ENCODE data around the gene ATP6V1F. TPM values are rescaled to one million over a fixed set of nuclear protein-coding genes. Genes with fewer than 3 reads are reported as not detected.
A peak's percentile ranks its signal among the peaks of the same experiment; 100 is the strongest.

The ATP6V1F gene, protein sequence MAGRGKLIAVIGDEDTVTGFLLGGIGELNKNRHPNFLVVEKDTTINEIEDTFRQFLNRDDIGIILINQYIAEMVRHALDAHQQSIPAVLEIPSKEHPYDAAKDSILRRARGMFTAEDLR
- 234 TPM in 2 replicates for total RNA-seq (2014; rRNA removed; shearing (Covaris generic))

DNA sequence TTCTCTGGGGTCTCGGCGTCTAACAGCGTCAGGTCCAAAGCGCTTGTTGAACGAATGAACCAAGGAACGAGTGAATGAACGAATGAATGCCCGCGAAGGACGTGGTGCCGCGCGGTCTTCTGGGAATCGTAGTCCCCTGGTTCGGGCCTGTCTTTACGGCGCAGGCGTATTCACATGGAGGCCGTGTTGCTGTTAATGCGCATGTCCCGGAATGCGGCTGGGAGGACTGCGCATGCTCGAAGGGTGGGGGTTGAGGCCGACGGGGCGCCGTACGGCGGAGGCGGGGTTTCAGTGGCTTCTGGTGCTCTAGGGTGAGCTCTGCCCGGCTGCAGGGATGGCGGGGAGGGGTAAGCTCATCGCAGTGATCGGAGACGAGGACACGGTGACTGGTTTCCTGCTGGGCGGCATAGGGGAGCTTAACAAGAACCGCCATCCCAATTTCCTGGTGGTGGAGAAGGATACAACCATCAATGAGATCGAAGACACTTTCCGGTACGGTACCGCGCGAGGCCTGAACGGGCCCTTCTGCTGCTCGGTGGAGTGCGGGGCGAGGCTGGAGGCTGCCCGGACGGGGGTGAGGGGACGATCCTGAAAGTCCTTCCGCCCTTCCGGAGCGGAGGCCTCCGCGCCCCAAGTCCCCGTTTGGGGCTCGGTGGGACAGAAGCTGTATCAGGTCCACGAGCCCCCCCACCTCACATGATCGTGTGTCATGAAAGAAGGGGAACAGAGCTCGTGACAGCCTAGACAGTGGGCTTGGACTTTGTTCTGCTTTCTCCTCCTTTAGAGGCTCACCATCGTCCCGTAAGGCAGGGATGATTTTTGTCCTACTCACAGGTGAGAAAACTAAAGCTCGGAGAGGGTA lies at the start of gene ATP6V1F:
ATP6V1F (plus strand) TSS at position 286 of the 862 bp plus-strand sequence; CDS start at position 335, 49 bp downstream.
- peak; percentile 94 for DNase-seq (ENCODE audit: low read depth)

DNA sequence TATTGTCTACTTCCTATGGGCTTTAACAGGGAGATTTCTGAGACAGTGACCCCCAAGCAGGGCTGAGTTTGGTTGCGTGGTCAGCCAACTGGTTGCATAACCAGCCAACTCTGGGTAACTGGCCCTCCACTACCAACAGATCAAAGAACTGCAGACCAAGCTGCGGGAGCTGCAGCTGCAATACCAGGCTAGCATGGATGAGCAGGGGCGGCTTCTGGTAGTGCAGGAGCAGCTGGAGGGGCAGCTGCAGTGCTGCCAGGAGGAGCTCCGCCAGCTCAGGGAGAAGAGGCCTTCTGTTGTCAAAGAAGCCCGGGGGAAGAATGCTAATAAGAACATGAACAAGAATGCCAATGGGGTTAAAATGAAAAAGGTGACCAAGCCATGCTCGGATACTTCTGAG lies 48.2 kb upstream of the ATP6V1F start:
- DNase-seq (ENCODE audit: low read depth) = no peak

DNA sequence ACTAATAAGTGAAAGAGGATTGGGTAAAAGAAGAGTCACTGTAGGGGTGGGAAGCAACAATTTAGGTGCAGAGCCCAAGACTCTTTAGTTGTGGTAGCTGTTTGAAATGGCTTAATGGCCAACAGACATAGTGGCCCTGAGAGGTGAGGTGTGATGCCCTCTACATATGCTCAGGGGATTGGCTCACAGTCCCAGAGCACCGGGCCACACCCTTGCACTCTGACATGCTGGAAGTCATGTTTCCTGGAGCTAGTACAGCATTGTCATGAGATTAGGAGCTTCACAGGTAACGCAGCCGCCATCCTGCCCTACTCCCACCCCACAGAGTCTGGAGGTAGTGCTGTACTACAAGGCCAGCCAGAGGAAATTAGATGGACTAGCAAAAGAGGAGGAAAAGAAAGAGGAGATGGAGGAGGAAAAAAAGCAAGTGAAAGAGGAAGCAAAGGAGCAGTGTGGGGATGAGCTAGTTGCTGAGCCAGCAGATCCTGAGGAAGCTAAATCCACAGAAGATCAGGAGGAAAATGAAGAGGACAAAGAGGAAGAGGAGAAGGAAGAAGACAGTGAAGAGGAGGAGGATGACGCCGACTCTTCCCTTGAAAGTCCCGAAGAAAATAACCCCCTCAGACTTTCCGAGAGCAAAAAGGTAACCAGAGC lies 47.2 kb upstream of the ATP6V1F start:
- no peak for DNase-seq (ENCODE audit: low read depth)

DNA sequence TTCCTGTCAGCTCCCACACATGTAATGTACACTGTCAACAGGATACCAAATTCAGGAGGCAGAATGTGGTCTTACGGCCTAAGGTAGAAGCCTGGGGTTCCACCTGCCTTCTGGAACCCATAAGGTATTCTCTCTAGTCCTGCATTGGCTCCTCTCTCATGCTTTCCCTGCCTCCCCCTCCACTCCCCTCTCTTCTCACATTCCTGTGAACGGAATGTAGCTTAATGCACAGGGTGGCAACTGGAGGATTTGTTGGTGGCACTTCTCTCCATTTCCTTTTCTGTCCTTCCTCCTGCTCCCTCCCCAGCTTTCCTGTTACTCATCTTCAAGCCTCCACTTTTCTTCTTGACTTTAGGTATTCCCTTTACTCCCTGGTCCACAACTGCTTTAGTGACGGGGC lies 44.0 kb upstream of the ATP6V1F start:
- DNase-seq (ENCODE audit: low read depth) = no peak

DNA sequence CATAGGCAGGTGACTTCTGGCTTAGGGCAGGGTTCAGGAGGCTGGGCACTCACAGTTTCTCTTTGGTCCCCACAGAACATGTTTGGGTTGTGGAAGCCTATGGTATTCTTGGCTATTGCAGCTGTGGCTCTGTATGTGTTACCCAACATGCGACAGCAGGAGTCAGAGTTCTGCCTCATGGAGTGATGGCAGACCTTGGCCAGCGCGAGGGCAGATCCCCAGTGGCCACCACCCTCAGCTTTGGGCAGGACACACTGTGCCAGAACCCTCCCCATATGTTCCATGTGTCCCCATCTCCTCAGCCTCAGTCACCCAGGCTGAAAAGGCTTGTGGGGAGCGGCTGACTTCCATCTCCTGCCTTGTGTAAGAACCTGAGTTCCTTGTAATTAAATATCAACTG lies 40.9 kb upstream of the ATP6V1F start:
- no peak for DNase-seq (ENCODE audit: low read depth)

DNA sequence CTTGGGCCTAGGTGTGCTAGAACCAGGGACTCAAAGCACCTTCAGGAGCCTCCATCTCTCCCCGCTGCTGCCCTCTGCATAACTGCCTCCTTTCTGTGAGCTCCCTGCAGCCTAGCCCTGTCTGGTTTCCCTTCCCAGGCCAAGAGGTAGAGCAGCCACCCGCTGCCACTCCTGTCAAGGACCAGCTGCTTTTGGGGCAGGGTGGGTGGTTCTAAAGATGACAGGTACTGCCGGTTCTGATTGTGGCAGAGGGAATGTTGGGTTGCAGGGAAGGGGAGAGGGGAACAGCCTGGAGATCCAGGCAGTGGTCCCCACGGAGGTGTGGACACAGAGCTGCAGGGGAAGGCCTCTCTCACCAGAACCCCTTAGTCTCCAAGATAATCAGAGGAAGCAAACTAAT lies 36.1 kb upstream of the ATP6V1F start:
- DNase-seq (ENCODE audit: low read depth) = no peak

DNA sequence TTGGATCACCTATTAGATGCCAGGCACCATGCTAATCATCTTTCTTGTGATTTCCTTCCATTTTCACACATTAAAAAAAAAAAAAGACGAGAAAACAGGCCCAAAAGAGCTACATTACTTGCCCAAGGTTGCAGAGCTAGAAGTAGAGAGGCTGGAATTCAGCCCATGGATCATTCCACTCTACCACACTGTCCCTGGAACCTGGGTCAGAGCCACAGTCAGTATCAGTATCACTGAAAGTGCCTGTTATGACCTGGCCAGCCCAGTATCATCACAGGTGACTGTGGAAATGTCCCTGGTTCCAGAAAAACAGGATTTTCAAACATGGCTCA lies 35.8 kb upstream of the ATP6V1F start:
- no peak for DNase-seq (ENCODE audit: low read depth)

DNA sequence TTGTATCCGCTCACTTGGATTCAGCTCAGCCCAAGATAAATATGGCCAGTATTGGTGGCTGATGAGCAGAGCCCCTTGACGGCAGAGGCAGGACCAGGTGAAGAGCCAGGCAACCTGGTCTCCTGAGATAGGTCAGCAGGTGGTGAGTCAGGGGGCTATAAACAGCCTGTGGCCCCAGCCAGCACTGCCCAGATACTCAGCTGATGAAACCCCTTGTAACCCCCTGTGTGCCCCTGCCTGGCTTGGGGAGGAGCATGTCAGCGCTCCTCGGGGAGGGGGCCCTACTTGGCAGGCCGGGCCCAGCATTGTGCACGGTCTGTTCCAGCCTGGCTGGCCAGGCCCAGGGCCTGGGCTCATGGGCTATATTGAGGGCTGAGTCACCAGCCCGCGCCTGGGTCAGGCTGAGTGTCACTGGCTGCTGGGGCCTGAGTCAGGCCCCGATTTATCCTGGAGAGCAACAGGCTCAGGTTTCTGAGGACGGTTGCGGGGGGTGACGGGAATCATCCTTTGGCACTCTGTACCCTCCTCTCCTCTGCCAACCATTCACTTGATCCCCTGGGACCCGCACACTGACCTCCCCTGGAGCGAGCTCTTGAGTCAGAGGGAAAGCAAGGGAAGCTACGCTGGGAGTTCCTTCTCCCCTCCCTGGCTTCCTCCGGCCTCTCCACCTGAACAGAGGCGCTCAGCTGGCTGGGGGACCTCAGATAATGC lies 35.3 kb upstream of the ATP6V1F start:
- peak; percentile 87 for DNase-seq (ENCODE audit: low read depth)

DNA sequence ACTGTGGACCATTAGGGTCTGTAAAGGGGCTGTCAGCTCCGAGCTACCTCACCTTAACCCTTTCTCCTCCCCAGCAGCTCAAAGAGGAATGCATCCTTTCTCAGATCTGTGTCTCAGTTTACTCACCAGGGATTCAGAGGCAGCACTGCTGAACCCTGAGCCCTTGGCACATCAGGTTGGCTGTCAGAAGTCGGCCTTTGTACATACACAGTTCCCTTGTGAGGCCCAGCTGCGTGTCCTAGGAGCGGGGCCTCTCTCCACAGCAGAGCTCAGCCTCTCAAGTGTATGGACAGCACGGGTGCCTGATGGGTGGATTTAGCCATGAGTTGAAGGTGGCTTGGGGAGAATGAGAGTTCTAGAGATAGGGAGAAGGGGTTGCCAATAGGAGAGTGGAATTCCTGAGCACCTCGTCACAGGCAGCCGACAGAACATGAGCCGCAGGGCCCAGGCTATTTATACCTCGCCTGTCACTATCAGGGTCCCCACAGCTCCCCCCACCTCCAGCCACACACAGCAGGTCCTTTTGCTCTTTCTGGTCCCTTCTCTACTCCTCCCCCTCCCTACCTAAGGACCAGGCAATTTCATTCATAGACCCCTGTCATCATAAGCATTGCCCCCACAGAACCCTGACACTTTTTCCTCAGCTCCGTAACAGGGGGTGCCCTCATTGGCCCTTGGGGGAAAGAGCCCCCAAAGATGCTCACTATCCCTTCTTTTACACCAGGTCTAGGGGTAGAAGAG lies 34.5 kb upstream of the ATP6V1F start:
- DNase-seq (ENCODE audit: low read depth) = peak; percentile 82

DNA sequence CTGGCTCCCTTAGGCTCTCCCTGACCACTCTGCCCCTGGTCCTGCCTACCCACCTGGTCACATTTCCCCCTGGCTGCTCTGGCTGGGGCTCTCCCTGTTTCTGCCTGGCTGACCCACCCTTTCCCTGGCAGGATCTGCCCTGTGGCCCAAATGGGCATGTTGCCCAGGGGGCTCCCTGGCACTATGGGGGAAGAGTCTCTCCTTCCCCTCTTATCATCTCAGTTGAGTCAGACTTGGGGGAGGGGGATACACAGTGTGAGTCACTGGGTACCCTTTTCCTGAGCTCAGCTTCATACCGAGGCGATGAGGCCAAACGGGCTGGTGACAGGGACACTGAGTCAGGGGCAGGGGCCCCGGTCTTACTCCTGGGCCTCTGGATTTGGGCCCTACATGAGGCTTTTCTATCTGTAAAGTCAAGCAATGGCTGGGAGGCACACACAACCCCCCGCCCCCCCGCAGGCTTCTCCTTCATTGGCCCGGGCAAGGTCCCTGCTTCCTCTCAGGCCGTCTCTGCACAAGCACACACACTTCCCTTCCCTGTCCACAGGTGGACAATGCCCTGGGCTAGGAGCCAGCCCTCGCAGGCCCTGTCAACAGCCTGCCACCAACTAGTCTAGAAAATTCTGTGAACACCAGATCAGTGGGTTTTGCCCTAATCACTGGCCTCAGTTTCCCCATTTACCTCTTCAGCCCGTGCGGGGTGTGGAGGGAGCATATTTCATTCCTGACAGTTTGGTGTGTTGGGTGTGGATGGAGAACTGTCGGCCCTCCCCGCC lies 33.1 kb upstream of the ATP6V1F start:
- peak; percentile 47 for DNase-seq (ENCODE audit: low read depth)

DNA sequence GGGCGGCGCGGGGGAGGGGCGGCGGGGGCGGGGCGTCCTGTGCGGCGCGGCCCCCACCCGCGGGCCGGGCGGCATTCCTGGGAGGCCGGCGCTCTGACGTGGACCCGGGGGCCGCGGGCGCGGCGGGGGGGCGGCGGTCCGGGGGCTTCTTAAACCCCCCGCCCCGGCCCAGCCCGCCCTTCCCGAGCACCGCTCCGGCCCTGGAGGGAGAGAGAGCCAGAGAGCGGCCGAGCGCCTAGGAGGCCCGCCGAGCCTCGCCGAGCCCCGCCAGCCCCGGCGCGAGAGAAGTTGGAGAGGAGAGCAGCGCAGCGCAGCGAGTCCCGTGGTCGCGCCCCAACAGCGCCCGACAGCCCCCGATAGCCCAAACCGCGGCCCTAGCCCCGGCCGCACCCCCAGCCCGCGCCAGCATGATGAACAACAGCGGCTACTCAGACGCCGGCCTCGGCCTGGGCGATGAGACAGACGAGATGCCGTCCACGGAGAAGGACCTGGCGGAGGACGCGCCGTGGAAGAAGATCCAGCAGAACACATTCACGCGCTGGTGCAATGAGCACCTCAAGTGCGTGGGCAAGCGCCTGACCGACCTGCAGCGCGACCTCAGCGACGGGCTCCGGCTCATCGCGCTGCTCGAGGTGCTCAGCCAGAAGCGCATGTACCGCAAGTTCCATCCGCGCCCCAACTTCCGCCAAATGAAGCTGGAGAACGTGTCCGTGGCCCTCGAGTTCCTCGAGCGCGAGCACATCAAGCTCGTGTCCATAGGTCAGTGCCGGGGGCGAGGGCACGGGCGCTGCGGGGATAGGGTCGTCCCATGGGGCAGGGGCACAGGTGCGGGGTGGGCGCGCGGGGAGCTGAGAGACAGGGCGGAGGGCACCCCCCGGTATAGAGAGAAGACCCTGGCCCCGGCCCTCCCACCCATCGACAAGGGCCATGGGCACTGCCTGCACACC lies 32.2 kb upstream of the ATP6V1F start, which contains the start of gene FLNC:
FLNC (plus strand) TSS at position 176 of the 947 bp plus-strand sequence; CDS start at position 408, 232 bp downstream.
- peak; percentile 50 for DNase-seq (ENCODE audit: low read depth)

DNA sequence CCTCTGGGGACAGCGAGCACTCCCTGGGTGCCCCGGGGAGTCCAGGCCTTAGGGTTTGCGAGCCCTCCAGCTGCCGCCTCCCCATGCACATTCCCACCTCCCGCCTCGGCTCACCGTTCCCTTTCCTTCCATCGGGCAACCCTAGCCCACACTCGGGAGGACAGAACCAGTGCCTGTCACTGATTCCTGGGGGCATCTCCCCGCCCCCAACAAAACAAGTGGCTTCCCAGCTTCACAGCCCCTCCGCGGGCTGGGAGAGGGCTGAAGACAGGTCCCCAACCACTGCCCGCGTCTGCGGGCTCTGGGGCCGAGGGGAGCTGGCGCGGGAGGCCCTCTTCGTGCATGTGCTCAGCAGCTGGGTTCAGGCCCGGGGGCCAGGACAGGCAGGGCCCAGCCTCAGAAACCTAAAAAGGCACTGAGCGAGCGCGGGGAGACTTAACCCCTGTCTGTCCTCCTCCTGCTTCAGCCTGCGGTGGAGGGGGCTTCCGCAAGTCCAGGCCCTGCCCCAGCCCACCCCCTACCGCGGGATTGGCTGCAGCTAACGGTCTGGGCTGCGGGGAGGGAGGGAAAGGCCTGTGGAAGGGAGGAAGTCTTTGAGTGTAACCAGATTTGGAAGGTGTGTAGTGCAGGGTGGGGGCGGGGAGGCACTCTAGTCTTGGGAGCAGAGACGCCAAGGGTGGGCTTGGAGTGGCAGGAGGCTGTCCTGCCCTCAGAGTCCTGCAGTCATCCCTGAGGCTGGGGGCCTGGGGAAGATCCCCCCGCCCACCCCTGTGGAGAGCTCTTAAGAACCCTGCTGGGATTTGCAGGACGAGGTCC lies 31.3 kb upstream of the ATP6V1F start:
- peak; percentile 46 for DNase-seq (ENCODE audit: low read depth)

DNA sequence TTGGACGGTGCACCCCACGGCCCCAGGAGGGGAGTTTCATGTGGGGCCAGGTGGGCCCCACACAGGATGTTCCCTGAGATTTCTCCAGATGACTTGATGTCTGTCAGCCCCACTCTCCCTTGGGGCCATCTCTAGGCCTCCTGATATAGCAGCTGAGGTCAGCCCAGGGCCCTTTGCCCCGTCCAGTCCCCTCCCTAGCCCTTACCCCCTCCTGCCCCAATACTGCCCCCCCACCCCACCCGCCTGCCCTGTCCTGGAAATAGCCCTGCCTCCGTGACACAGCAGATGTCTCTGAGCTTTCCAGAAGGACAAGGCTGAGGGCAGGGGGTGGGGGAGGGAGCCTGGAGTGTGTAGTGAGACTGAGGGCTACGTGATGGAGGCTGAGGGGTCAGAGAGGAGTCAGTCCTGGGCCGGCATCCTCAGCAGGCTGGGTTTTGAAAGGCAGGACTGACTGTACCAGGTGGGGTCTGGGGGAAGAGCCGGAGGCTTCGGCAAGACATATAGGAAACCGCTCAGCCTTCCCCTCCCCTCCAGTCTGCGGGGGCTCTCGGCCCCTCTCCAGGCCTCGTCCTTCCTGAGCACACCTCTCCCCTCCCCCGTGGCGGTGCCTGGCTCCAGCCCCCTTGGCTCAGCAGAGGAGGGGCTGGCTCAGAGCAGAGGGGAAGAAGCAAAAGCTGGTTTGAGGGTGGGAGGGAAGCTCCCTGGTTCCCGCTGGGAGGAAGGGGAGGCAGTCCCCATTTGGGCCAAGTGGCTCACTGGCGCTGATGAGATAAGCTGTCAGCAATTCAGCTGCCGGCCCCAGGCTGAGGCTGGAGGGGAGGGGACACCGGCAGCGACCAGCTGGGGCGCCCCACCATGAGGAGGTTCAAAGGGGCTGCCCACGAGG lies 30.4 kb upstream of the ATP6V1F start:
- no peak for DNase-seq (ENCODE audit: low read depth)

DNA sequence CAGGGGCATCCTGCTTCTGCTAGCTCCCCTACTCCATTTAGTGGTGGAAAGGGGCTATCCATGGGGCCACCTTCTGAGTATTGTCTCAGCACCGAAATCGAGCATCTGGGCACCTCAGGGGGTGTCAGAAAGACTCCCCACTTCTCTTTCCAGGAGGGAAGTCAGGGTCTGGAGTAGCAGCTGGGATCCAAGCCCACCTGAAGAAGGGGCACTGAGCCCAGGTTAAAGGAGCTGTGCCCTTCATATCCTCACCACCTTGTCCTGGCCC lies 29.8 kb upstream of the ATP6V1F start:
- DNase-seq (ENCODE audit: low read depth) = no peak

DNA sequence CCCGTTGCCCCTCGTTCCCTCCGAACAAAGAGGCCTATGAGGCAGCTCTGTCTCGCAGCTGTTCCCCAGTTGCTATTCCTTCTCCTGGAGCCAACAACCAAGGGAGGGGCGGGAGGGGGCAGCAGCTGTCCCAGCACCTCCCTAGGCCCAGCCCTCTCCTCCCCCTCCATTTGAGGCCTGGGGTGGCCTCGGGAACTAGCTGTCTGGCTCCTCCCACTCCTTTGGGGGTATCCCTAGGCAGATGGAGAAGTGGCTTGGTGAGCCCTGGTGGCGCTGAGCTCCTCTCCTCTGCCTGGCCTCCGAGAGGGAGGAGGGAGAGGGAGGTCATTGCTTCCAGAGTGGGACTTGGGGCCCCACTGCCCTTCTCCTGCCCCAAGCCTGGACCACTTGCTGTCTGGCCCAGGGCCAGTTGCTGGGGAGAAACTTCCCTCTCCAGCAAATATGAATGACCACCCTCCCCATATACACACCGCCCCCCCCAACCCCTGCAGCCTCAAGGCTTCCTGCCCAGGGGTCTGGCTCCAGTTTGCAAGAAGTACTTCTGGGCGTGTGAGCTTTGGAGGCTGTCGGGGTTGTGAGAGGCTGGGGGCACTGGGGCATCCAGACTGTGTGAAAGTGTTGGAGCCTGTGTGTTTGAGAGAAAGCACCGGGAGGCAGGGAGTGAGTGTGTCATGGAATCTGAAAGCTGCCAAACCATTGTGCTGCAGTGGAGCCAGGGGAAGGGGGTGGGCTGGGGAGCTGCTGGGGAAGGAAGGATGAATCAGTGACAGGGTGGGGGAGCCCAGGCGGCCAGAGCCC lies 29.3 kb upstream of the ATP6V1F start:
- peak; percentile 75 for DNase-seq (ENCODE audit: low read depth)

DNA sequence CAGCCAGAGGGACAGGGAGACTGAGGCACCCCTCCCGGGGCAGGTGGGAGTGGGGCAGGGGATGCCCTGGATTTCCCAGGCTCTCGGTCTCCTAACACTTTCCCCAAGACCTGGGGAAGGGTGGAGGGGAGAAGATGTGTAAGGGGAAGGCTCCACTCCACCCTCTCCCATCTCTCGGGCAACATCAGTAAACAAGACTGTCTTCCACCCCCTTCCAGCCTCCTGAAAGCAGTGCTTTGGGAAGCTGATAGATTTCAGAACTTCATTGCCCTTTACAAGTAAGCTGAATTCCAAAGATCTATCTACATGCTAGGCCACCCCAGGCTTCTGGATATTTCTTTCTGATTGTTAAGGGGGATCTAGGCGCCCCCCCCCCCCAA lies 28.7 kb upstream of the ATP6V1F start:
- peak; percentile 19 for DNase-seq (ENCODE audit: low read depth)

DNA sequence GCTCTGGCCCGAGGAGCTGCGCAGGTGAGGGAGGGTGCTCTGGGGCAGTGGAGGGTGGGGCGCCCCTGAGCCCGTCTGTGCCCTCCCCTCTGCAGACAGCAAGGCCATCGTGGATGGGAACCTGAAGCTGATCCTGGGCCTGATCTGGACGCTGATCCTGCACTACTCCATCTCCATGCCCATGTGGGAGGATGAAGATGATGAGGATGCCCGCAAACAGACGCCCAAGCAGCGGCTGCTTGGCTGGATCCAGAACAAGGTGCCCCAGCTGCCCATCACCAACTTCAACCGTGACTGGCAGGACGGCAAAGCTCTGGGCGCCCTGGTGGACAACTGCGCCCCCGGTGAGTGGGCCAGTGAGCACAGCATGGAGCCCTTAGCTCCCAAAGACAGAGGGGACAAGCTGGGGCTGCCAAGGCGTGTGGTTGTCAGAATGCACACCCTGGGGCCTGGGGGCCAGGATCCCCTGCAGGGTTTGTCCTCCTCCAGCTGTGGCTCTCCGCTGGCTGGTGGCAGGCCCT lies 27.4 kb upstream of the ATP6V1F start:
- no peak for DNase-seq (ENCODE audit: low read depth)
